ENCODE measurements around the gene PXDN.

- no peak for TF ChIP-seq POLR2A (IDR thresholded peaks at IDR 0.05; ENCODE audit: low read length)
- no peak for TF ChIP-seq GATA1 (IDR thresholded peaks at IDR 0.05; ENCODE audit: low read depth, low read length)
Measured at GRCh38 chr2:1618974-1619373, 125.3 kb downstream of the PXDN start.
